HG02588 (cell line): ENCODE results near the gene PGBD4.

ENCODE experiments used
- ATAC-seq: cut with Tn5 transposase; IDR thresholded peaks from one replicate; pipeline ENCODE4 v1.9.1; 2021; ENCODE audit warnings: mild to moderate bottlenecking, moderate library complexity; ENCODE audit not compliant: unreplicated experiment

PGBD4 gene

DNA sequence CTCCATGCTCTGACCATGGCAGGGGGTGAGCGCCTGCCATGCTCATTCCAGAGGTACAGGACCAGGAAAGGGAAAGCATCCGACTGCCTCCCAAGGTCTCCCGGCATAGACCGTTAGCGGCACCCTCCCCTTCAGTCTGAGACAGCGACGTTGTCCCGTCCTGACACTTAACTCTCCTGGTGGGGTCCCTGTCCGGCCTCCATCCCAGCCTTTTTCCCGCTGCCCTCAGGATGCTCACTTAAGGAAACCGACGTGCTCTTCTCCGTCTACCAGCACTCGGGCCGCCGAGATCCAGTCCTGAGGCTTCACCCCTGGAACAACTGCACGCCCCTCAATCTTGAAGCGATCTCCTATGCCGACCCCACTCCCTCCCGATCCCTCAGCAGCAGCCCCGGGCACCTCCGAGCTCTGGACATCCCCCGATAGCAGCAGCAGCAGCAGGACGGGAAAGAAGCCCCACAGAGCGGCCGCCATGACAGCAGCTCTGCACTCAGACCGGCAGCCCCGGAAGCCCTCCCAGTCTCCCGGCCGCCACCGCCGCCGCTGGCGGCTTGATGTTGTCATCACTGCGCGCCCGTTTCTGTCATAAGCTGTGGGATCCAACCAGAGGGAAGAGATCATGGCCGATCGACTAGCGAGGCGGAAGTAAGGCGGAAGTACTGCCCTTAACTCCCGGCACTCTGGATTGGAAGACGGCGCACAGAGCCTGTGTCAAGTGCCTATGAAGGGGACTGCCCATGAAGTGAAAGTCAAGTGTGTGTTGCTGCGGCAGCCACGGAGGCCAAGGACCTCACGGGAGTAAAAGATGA lies at the start of gene PGBD4, which contains the start of gene EMC7:
TSS of gene PGBD4 (plus strand) at position 718 of the 809 bp plus-strand sequence. CDS start 449 bp downstream, outside the sequence.
TSS of gene EMC7 (minus strand) at position 497 of the 809 bp plus-strand sequence. CDS start at position 474, 23 bp downstream.
- peak; percentile 99 for ATAC-seq

DNA sequence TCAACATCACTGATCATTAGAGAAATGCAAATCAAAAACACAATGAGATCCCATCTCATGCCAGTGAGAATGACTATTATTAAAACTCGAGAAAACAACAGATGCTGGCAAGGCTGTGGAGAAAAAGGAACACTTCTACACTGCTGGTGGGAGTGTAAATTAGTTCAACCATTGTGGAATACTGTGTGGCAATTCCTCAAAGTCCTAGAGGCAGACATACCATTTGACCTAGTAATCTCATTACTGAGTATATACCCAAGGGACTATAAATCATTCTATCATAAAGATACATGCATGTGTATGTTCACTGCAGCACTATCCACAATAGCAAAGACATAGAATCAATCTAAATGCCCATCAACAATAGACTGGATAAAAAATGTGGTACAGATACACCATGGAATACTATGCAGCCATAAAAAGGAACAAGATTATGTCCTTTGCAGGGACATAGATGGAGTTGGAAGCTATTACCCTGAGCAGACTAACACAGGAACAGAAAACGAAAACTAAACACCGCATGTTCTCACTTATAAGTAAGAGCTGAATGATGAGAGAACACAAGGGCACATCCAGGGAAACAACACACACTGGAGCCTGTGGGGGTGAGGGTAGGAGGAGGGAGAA lies 47.7 kb upstream of the PGBD4 start:
- ATAC-seq: no peak

DNA sequence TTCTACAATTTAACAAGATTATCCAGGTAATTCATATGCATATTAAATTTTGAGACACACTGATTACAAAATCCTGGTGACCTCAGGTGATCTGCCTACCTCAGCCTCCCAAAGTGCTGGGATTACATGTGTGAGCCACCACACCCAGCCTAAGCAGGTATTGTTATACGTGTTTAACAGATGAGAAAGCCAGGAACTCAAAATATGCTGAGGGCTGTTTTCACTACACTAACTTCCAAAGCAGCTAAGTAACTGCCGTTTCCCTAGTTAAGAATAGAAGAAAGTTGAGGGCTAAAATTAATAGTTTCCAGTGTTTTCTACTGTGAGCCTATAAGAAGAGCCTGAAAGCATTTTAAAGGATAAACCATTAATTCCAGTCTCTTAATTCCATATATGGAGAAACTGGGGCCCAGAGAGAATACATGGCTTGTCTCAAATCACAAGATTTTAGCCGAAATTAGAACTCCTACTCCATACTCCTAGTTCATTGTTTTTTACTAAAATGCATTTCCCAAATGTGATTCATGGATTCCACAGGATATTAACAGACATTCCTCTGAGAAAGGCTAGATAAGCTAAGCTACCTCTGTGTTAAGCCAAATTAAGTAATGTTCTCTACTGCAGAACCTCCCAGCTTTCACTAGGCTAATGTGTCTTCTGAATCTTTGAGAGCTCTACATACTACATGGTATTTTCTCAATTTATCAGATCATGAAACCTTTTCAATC lies 45.9 kb upstream of the PGBD4 start:
- no peak for ATAC-seq

DNA sequence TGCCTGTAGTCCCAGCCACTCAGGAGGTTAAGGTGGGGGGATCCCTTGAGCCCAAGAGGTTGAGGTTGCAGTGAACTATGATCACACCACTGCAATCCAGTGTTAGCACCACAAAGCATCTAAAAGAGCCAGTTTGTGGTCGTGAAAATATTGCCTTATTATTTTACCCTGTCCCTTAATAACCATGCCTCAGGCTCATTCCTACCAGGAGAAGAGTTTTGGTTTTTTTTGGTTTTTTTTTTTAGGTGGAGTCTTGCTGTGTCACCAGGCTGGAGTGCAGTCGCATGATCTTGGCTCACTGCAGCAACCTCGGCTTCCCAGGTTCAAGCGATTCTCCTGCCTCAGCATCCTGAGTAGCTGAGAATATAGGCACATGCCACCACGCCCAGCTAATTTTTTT lies 45.0 kb upstream of the PGBD4 start:
- no peak for ATAC-seq

DNA sequence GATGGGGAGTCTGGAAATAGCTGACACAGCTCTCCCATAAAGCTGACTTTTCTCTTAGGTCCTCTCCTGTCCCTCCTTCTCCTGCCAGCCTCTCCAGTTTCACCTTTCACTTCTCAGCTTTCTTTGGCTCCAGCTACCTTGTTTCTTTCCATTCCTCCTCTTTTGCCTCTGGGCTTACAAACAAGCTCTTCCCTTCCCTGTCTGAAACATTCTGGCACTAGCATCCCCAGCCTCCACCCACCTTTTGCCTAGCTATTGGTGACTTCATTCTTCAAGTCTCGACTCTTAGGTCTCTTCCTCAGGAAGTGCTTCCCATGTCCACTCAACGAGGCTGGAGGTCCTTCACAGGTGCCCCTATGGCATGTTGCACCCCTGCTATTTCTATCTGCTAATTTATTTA lies 42.4 kb upstream of the PGBD4 start:
- ATAC-seq: no peak

DNA sequence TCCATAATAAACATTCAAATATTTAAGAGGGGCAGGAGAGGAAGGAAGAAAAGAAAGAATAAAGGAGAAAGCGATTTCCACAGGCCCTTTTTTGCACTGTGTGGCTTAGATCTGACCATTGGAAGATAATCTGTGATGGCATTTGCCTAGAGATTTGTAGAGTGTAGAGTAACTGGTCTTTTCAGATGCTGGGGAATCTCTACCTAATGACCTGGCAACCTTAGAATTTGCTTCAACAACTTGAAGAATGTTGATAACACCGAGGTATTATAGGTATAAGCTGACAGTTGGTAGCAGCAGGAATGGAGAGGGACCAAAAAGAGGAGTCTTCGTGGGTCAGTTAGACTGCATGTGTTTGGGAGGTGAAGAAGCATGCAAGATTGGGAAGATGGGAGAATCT lies 41.9 kb upstream of the PGBD4 start:
- no peak for ATAC-seq

DNA sequence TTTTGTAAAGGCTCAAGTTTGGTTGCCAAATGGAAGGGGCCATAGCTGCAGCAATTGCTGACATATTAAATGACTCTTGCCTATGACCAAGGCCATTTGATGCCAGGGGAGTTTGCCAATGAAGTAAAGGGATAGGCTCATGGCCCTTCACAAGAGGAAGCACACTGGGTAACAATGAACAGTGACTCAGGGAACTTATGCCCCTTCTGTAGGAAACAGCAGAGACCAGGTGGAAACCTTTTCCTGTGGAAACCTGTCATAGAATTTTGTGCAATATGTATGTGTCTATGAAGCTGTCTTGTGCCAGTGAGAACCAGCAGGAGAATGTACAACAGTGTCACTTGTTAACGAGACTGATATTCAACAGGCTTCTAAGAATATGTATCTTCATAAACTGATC lies 37.4 kb upstream of the PGBD4 start:
- no peak for ATAC-seq

DNA sequence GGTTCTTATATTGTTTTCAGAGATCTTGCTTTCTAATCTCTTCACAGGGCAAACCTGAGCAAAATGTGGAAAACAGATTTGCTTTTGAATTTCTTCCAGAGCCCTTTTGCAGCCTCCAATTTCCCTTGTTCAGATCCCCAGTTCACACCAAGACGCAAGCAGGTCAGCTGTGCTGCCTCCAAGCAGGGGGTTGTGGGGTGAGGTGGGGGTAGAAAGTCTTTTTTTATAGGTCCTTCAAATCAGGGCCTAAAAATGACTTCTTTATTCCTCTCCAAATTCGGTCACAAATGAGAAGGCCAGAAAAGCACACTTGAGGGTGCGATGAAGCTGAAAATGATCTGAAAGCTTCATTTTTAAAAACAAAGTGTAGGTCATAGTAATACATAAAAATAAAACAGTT lies 36.6 kb upstream of the PGBD4 start:
- ATAC-seq: no peak

DNA sequence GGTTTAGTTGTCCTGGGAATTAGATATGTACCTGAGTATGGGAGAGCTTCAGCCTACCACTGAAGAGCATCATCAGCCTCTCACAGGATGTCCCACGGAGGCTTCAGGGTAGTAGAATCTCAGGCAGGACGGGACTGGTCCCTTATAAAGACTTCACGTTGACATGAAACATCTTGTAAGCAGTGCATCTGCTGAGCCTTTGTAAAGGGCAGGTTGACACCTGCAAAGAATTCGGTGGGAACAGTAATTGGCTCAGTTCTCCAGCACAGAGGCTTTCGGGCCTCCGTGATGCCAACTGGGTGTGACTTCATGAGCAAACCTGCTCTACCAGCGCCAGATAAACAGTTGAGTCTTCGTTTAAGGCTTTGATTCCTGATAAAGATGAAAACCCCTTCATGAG lies 35.9 kb upstream of the PGBD4 start:
- ATAC-seq: no peak

DNA sequence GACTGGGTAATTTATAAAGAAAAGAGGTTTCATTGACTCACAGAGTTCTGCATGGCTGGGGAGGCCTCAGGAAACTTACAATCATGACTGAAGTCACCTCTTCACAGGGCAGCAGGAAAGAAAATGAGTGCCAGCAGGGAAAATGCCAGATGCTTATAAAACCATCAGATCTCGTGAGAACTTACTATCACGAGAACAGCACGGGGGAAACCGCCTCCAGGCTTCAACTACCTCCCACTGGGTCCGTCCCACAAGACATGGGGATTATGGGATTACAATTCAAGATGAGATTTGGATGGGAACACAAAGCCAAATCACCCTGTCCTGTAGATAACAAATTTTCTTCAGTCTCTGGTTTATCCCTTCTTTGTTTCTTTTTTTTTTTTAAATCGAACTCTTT lies 31.9 kb upstream of the PGBD4 start:
- ATAC-seq: no peak

DNA sequence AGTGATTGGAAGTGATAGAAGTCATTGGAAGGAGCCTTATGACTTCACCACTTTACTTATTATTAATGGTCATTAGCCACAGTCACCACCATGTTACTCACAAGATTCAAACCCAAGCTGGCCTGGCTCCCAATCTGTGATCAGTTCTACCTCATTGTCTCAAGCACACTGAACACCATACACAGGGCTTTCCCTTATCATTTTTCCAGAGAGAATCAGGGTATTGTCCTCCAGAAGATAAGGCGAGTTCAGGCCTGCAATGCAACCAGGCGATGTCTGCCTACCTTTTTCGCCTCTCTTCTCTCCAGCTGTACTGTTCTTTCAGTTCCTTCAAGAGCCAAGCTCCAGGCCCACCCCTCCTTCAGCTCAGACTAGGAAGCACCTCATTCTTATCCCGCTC lies 25.1 kb upstream of the PGBD4 start:
- ATAC-seq: no peak

DNA sequence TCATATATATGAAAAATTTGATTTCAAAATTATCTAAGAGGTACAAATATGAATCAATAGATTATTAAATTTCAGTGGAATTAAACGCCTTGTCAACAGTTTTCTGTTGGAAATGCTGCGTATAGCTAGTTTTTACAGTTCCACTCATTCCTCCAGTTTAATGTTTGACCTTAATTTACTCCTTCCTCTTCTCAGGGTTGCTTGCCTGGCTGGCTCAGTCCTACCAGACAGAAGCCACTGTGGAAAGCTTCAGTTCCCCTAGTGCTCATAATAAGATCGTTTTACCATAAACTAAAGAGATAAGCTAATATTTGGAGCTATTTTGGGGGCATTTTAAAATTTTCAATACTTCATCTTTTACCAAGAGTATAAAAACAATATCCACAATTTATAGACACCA lies 23.0 kb upstream of the PGBD4 start:
- no peak for ATAC-seq

DNA sequence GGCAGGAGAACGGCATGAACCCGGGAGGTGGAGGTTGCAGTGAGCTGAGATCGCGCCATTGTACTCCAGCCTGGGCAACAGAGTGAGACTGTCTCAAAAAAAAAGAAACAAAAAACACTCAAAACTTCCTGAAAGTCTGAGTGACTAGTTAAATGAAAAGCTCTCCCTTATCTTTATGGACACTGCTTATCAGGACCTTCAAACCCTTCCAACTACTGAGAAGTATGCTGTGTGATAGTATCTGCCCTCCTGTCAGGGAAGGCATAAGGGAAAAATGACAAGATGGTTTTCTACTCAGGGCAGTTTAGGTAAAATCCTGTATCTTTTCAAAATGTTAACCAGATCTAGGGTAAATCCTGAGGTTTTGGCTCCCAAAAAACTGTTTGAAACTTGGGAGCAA lies 22.0 kb upstream of the PGBD4 start:
- no peak for ATAC-seq

DNA sequence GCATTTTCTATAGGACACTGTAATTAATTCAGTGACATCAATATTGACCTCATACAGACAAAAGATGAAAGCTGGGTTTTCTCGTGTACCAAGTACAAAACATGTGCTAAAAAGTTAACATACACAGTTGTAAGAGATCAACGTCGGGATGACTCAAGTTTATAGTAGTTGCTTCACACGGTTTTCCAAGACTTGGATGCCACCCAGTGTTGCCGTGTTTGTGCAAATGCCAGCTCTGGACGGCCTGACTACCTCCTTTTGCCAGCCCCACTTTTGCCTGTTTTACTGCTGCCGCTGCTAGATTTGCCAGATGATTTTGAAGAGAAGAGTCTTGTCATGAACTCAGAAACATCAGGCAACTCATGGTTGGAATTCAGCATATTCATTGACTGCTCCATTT lies 17.8 kb upstream of the PGBD4 start:
- no peak for ATAC-seq

DNA sequence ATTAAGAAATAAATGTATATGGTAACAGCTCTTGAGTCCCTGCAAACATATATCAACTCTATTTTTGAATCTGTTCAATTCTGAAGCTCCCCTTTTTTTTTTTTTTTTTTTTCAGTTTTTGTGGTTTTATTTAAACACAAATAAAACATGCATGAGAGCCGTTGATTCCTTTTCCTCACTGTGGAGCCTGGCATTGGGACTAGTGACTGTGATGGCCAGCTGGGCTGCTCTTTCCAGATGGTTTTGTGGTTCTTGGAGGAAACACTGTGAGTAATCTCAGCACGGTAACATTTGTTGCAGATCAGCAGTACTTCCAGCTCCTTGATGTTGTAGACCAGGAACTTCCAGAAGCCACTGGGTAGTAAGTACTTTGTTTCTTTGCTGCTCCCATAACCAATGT lies 16.1 kb upstream of the PGBD4 start:
- no peak for ATAC-seq

DNA sequence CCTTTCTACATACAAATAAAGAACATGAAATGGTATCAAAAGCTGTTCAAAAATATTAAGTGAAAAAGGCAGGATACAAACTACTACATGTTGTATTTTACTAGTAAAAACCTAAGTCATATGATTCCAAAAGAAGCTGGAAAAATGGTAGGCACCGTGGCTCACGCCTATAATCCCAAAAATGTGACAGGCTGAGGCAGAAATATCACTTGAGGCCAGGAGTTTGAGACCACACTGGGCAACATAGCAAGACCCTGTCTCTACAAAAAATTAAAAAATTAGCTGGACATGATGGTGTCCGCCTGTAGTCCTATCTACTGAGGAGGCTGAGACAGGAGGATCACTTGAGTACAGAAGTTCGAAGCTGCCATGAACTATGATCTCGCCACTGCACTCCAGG lies 2.0 kb upstream of the PGBD4 start:
- no peak for ATAC-seq

DNA sequence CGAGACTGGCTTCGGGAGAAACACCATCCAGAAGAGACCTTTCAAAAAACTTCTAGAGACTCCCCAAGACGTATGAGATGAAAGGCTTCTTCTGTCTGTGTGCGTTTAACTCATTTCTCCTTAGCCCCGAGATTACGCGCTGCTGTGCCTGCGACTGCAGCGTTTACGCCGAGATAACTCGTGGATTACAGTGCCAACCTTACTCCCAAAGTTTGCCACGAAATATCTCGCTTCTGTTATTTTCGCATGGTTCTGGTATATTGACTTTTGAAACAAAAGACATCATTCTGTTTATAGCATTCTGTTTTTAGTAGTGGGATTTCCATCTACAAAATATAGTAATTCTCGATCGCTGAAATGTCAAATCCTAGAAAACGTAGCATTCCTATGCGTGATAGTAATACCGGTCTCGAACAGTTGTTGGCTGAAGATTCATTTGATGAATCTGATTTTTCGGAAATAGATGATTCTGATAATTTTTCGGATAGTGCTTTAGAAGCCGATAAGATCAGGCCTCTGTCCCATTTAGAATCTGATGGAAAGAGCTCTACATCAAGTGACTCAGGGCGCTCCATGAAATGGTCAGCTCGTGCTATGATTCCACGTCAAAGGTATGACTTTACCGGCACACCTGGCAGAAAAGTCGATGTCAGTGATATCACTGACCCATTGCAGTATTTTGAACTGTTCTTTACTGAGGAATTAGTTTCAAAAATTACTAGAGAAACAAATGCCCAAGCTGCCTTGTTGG lies 467 bp downstream of the PGBD4 start:
- ATAC-seq: peak; percentile 11

DNA sequence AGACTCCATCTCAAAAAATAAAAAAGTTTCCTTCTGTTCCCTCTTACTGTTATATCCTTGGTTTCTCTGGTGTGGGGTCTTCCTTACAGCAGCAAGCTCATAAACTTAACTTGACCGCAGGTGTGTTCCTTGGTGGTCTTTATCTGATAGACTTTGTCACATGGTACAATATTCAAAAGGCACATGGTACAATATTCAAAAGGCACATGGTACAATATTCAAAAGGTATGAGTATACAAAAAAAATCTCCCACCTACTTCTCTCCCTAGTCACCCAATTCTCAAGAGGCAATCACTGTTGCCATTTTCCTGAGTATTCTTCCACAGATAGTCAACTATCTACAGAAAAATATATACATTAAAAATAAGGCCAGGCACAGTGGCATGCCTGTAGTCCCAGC lies 4.5 kb downstream of the PGBD4 start:
- ATAC-seq: no peak

DNA sequence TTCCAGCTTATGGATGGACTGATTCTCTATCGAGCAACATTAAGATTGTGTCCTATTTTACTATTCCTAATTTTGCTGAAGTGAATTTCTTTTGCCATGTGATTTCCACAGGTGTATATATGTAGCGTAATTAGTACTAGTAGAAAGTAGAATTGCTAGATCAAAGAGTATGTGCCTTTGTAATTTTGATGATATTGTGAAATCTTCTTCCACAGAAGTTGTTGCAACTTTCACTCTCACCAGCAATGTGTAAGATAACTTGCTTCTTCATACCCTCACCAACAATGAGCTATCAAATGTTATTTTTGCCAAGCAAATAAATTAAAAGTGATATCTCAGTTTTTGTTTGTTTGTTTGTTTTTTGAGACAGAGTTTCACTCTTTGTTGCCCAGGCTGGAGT lies 5.4 kb downstream of the PGBD4 start:
- ATAC-seq: no peak

DNA sequence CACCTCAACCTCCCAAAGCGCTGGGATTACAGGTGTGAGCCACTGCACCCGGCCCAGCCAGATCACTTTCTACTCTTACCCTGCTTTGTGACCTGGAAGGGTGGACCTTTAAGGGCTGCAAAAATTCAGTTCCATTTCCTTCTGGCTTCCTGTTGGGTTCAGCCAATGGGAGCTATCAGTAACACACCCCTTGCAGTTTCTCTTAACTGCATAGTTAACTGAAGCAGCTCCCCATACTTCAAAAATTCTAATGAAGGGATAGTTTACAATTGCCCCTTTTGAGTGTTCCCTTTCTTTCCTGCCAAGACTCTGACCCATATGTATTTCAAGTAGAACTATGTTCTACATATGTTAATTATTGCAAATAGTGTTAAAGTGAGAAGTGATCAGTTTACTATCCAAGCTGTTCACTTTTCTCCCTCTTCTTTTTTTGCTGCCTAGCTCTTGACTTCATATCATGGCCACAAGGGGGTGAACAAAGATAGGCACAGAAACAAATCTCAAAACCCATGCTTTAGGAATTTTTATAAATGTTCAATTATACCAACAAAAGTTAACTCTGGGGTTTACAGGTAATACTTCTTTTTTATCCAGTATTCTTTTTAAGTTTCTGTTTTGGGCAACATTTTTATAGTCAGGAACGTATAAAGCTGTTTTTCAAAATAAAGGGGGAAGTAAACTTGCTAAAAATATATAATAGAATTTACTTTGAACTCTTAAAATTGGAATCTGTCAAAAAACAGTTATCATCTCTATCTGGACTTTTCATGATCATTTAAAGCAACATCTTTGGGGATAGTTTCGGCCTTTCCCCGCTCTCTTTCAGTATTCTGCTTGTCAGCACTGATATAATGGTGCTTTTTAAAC lies 8.1 kb downstream of the PGBD4 start:
- ATAC-seq: no peak
